H1 (cell line): ENCODE data around the gene CRTC1. TPM values are rescaled to one million over a fixed set of nuclear protein-coding genes. Genes with fewer than 3 reads are reported as not detected.

Experiments
- CTCF ChIA-PET: fragments of 300-600 bp; sonication (Branson Sonifier 250); formaldehyde crosslinking; loops from one replicate; lab custom pipeline; 2021; ENCODE audit not compliant: partially characterized antibody; lab: Charles Lee
- POLR2A ChIA-PET: fragments of 300-600 bp; sonication (Branson Sonifier 250); formaldehyde crosslinking; loops from one replicate; lab custom pipeline; 2021; ENCODE audit warnings: inconsistent platforms; ENCODE audit not compliant: partially characterized antibody; lab: Charles Lee
- DNase-seq, 2 experiments: peaks; one replicate each; pipeline versions ENCODE4 v3.0.0 to v3.0.0-alpha.2; 2010 to 2022; ENCODE audit warnings: low spot score in 2 of 2, low read depth in 1 of 2, mixed read lengths in 1 of 2
- FAIRE-seq: peaks from 2 replicates; lab custom pipeline; 2011; peaks lifted over from hg19 to GRCh38; lab: Jason Lieb, UNC
- H2AFZ ChIP-seq: 2 replicates; pipeline ENCODE4 v1.8.1; 2012; ENCODE audit warnings: low read length, inconsistent platforms
- H2AK5ac ChIP-seq: 2 replicates; pipeline ENCODE4 v1.6.1; 2013; ENCODE audit warnings: low read depth, low read length
- H2BK120ac ChIP-seq: replicated peaks from 2 replicates; pipeline ENCODE3; 2013; ENCODE audit warnings: low read depth, low read length, inconsistent platforms
- H2BK12ac ChIP-seq: 2 replicates; pipeline ENCODE4 v1.6.1; 2013; ENCODE audit warnings: low read depth, low read length
- H2BK15ac ChIP-seq: 2 replicates; pipeline ENCODE4 v1.6.1; 2013; ENCODE audit warnings: low read length
- H2BK20ac ChIP-seq: 2 replicates; pipeline ENCODE4 v1.6.1; 2013; ENCODE audit warnings: low read length
- H2BK5ac ChIP-seq: 2 replicates; pipeline ENCODE4 v1.6.1; 2013; ENCODE audit warnings: low read depth, low read length
- H3K14ac ChIP-seq: 2 replicates; pipeline ENCODE4 v1.6.1; 2013; ENCODE audit warnings: inconsistent platforms; ENCODE audit not compliant: insufficient read length
- H3K18ac ChIP-seq: 2 replicates; pipeline ENCODE4 v1.6.1; 2013; ENCODE audit warnings: low read length; ENCODE audit errors: extremely low read depth
- H3K23ac ChIP-seq: 2 replicates; pipeline ENCODE4 v1.6.1; 2013; ENCODE audit warnings: inconsistent platforms; ENCODE audit not compliant: insufficient read length
- H3K23me2 ChIP-seq: 2 replicates; pipeline ENCODE4 v1.6.1; 2013; ENCODE audit warnings: low read depth, low read length
- H3K27ac ChIP-seq: 2 replicates; pipeline ENCODE4 v1.6.1; 2011; ENCODE audit warnings: low read depth, low read length, inconsistent platforms
- H3K27me3 ChIP-seq, 4 experiments: replicated peaks in 1 of 4; 1 replicate in 1 of 4; 2 replicates in 3 of 4; pipeline versions ENCODE4 v1.6.1 to v1.8.1; 2011 to 2013; ENCODE audit warnings: low read length in 3 of 4, mild to moderate bottlenecking in 3 of 4, inconsistent platforms in 2 of 4, mixed read lengths in 2 of 4, moderate library complexity in 1 of 4; ENCODE audit not compliant: control insufficient read depth in 3 of 4, insufficient read depth in 3 of 4; ENCODE audit errors: extremely low read depth in 1 of 4
- H3K36me3 ChIP-seq, 4 experiments: 2 replicates each; pipeline versions ENCODE4 v1.6.1 to v1.8.1; 2011 to 2013; ENCODE audit warnings: mild to moderate bottlenecking in 4 of 4, low read length in 3 of 4, moderate library complexity in 2 of 4, control low read depth in 1 of 4, inconsistent platforms in 1 of 4; ENCODE audit not compliant: insufficient read depth in 4 of 4, control insufficient read depth in 2 of 4
- H3K4ac ChIP-seq: replicated peaks from 2 replicates; pipeline ENCODE3; 2013; ENCODE audit warnings: low read length, low read depth, mixed read lengths, inconsistent platforms; ENCODE audit not compliant: insufficient read length
- H3K4me1 ChIP-seq, 4 experiments: replicated peaks in 1 of 4; 1 replicate in 1 of 4; 2 replicates in 3 of 4; pipeline versions ENCODE4 v1.6.1 to v1.8.1; 2011 to 2013; ENCODE audit warnings: low read length in 3 of 4, inconsistent platforms in 2 of 4, mixed read lengths in 1 of 4; ENCODE audit not compliant: insufficient read depth in 4 of 4, control insufficient read depth in 3 of 4
- H3K4me2 ChIP-seq, 2 experiments: 2 replicates each; pipeline versions ENCODE4 v1.6.1 to v1.8.1; 2011 to 2013; ENCODE audit warnings: low read depth in 2 of 2, low read length in 2 of 2, control low read depth in 1 of 2, inconsistent platforms in 1 of 2, mild to moderate bottlenecking in 1 of 2; ENCODE audit not compliant: insufficient read depth in 1 of 2
- H3K4me3 ChIP-seq, 4 experiments: fragments of 200-600, 300-600 bp in 1 of 4; sonication (generic), shearing (Covaris generic), sonication (Bioruptor Twin) in 1 of 4; 2 replicates each; pipeline versions ENCODE4 v1.5.1 to v1.8.1; 2011 to 2016; ENCODE audit warnings: low read length in 4 of 4, low read depth in 3 of 4, control low read depth in 2 of 4, inconsistent platforms in 2 of 4, mild to moderate bottlenecking in 2 of 4, mixed read lengths in 1 of 4, moderate library complexity in 1 of 4; ENCODE audit not compliant: insufficient read depth in 2 of 4; ENCODE audit errors: extremely low read depth in 1 of 4
- H3K56ac ChIP-seq: replicated peaks from 2 replicates; pipeline ENCODE3; 2013; ENCODE audit warnings: low read depth, mild to moderate bottlenecking, mixed read lengths, low read length, inconsistent platforms; ENCODE audit not compliant: insufficient read length
- H3K79me1 ChIP-seq: 2 replicates; pipeline ENCODE4 v1.6.1; 2013; ENCODE audit warnings: low read depth, low read length, control low read depth
- H3K79me2 ChIP-seq, 2 experiments: 2 replicates each; pipeline versions ENCODE4 v1.6.1 to v1.8.1; 2012 to 2013; ENCODE audit warnings: low read length in 2 of 2, mild to moderate bottlenecking in 2 of 2, inconsistent platforms in 1 of 2; ENCODE audit not compliant: insufficient read depth in 2 of 2, control insufficient read depth in 1 of 2
- H3K9ac ChIP-seq, 4 experiments: replicated peaks in 1 of 4; 1 replicate in 1 of 4; 2 replicates in 3 of 4; pipeline versions ENCODE4 v1.6.1 to v1.8.1; 2011 to 2013; ENCODE audit warnings: low read depth in 3 of 4, low read length in 3 of 4, control low read depth in 2 of 4, mild to moderate bottlenecking in 2 of 4, moderate library complexity in 2 of 4, inconsistent platforms in 1 of 4; ENCODE audit errors: extremely low read depth in 1 of 4
- H3K9me3 ChIP-seq, 2 experiments: 2 replicates each; pipeline versions ENCODE4 v1.6.1 to v1.8.1; 2012 to 2013; ENCODE audit warnings: mild to moderate bottlenecking in 2 of 2, moderate library complexity in 2 of 2, control low read depth in 1 of 2, inconsistent platforms in 1 of 2, low read depth in 1 of 2, low read length in 1 of 2, mixed read lengths in 1 of 2; ENCODE audit not compliant: insufficient read depth in 2 of 2
- H4K20me1 ChIP-seq, 2 experiments: replicated peaks in 1 of 2; 2 replicates each; pipeline versions ENCODE3 to v1.8.1; 2011 to 2013; ENCODE audit warnings: inconsistent platforms in 2 of 2, low read length in 2 of 2, mild to moderate bottlenecking in 1 of 2; ENCODE audit not compliant: insufficient read depth in 2 of 2, control insufficient read depth in 1 of 2
- H4K5ac ChIP-seq: 2 replicates; pipeline ENCODE4 v1.6.1; 2013; ENCODE audit warnings: low read length, low read depth, mixed read lengths, inconsistent platforms; ENCODE audit not compliant: insufficient read length
- H4K8ac ChIP-seq: 2 replicates; pipeline ENCODE4 v1.8.0; 2013; ENCODE audit warnings: mild to moderate bottlenecking, moderate library complexity, low read length, inconsistent platforms; ENCODE audit not compliant: insufficient read depth; ENCODE audit errors: extremely low read depth
- H4K91ac ChIP-seq: replicated peaks from 2 replicates; pipeline ENCODE3; 2013; ENCODE audit warnings: low read length, mixed read lengths, inconsistent platforms; ENCODE audit not compliant: insufficient read length
- CHD2 ChIP-seq: IDR thresholded peaks from 2 replicates; pipeline ENCODE4 v1.6.1; 2012; ENCODE audit warnings: low read length, improper control_type of control experiment
- KDM1A ChIP-seq: fragments of 200-600, 300-600 bp; sonication (generic); IDR thresholded peaks from 2 replicates; pipeline ENCODE4 v1.7.1; 2016; ENCODE audit warnings: mild to moderate bottlenecking, low read length, borderline replicate concordance
- WGBS, 2 experiments: shearing (Covaris generic) in 1 of 2; methylation state at CpG; one replicate each; pipeline versions ENCODE4 v1.1.6 to v1.1.7; 2013 to 2015; ENCODE audit warnings: low lambda C conversion rate in 2 of 2, mixed read lengths in 2 of 2, inconsistent platforms in 1 of 2, low coverage in 1 of 2, missing lambda C conversion rate in 1 of 2; ENCODE audit not compliant: insufficient replicate concordance in 2 of 2, insufficient coverage in 1 of 2, insufficient read length in 1 of 2; ENCODE audit errors: extremely low coverage in 1 of 2, missing lambda C conversion rate in 1 of 2; 5-methylcytosine and 5-hydroxymethylcytosine counted together
- polyA plus RNA-seq, 7 experiments: library from polyadenylated mRNA; depleted of rRNA in 3 of 7; stranded (reverse) in 5 of 7; unstranded in 2 of 7; fragments of >200 nt in 5 of 7; fragments of 200-250 nt in 2 of 7; gene quantifications; 1 replicate in 5 of 7; 2 replicates in 1 of 7; 4 replicates in 1 of 7; pipeline versions ENCODE4 v1.2.1 to v1.2.3, GENCODE V29; 2011 to 2013; ENCODE audit warnings: missing spikeins in 2 of 7, mixed read lengths in 2 of 7
- total RNA-seq: library from RNA; stranded (reverse); fragmentation: NEBNext Ultra II Directional; extraction: Animal tissue kit (Norgen Biotek cat#: 25700); gene quantifications from 2 replicates; pipeline ENCODE4 v1.2.1, GENCODE V29; 2021

CRTC1 gene
- total and polyA plus RNA-seq, 2 of the 8 experiments (the other 6 are each of a cell fraction or from before 2014, with no cell fraction given), result 2.9 to 8.5 TPM

DNA sequence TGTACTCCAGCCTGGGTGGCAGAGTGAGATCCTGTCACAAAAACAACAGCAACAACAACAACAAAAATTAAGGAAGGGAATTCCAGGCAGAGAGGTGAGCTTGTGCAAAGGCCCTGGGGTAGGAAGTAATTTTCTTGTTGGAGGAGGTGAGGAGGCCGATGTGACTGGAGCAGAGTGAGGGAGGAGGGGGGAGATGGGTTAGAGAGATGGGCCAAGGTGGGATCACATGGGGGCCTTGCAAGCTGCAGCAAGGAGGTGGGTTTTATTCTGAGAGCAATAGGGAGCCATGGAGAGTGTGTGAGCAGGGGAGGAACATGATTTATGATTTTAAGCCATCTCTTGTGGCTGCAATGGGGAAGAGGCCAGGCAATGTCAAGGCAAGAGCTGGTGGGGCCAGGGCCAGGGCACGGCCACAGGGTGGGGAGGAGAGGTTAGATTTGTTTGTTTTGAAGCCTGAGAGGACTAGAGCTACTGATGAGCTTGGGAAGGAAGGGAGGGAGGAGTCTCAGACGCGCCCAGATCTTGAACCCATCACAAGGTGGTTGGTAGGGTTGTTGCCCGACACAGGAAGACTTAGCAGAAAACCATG, 120.2 kb downstream of the CRTC1 start:
- Histone ChIP-seq H4K20me1 (peaks cover 0 to 11% of the 10 kb centered on the region in 2 experiments), H2AFZ (no peak overlapping the region), H4K91ac (no peak overlapping the region), H3K4ac (no peak overlapping the region), H4K5ac (no peak overlapping the region), H3K36me3 (no peaks in the 10 kb centered on the region), H3K4me2 (no peak overlapping the region), H3K14ac (no peak overlapping the region), H3K9ac (no peak overlapping the region), H2BK120ac (no peak overlapping the region), H3K27me3 (peaks cover 0 to 23% (median 14%) of the 10 kb centered on the region in 4 experiments; a peak in 5 of 7 replicates), H2BK12ac (no peak overlapping the region), H2BK20ac (no peak overlapping the region), H3K79me2 (no peaks in the 10 kb centered on the region), H3K4me1 (peaks cover 0 to 2% (median 0%) of the 10 kb centered on the region in 4 experiments; a peak in 2 of 7 replicates), H3K23ac (no peak overlapping the region), H4K8ac (no peak overlapping the region), H3K23me2 (peaks cover 11% of the 10 kb centered on the region; the same call in 1 of the 2 replicates), H3K56ac (no peak overlapping the region), H2BK15ac (no peak overlapping the region), H3K9me3 (no peaks in the 10 kb centered on the region), H3K79me1 (no peaks in the 10 kb centered on the region), H2AK5ac (no peak overlapping the region), H3K18ac (no peak overlapping the region), H2BK5ac (no peak overlapping the region), H3K4me3 (no peak overlapping the region), H3K27ac (no peak overlapping the region)
- 87% methylated on average over 5 of the region's 5 CpGs; no CpG with 5 or more reads in 1 of the 2 experiments for WGBS, 2 experiments
- CTCF ChIA-PET, result interaction anchor here (0.6 to 1.3 kb wide), 3 partner anchors 53 to 744 kb away, joined by 3 read pairs; no protein-coding TSS in a partner anchor
- FAIRE-seq (no peak), DNase-seq (no peak)
- TF ChIP-seq CHD2, result no peak
- peak; percentile 90; the same call in 1 of the 2 replicates for TF ChIP-seq KDM1A
- POLR2A ChIA-PET, result interaction anchor here (0.7 kb wide), 1 partner anchor 9 kb away, joined by 4 read pairs; no protein-coding TSS in a partner anchor
